ENCODE results near the gene NKAIN1.

NKAIN1 gene

GRCh38 chr1:31234123-31234708 lies 5.5 kb downstream of the NKAIN1 start:
- no peak for DNase-seq (ENCODE audit: low read depth in 4 of 4, low spot score in 1 of 4)

- DNase-seq (ENCODE audit: low read depth in 4 of 4, low spot score in 1 of 4) = no peak
These were observed 7.0 kb downstream of the NKAIN1 start for GRCh38 chr1:31232689-31233088.

- DNase-seq (ENCODE audit: low read depth in 4 of 4, low spot score in 1 of 4) = no peak
These were observed 7.9 kb downstream of the NKAIN1 start for GRCh38 chr1:31231802-31232201.

GRCh38 chr1:31230378-31230777 lies 9.3 kb downstream of the NKAIN1 start:
- no peak for DNase-seq (ENCODE audit: low read depth in 4 of 4, low spot score in 1 of 4)

- no peak for DNase-seq (ENCODE audit: low read depth in 4 of 4, low spot score in 1 of 4)
These were observed 10.7 kb downstream of the NKAIN1 start for GRCh38 chr1:31228986-31229385.

- no peak for DNase-seq (ENCODE audit: low read depth in 4 of 4, low spot score in 1 of 4)
These were observed 11.7 kb downstream of the NKAIN1 start for GRCh38 chr1:31227891-31228568.

- DNase-seq (ENCODE audit: low read depth in 4 of 4, low spot score in 1 of 4) = no peak
These were observed 15.6 kb downstream of the NKAIN1 start for GRCh38 chr1:31224068-31224467.

- no peak for DNase-seq (ENCODE audit: low read depth in 4 of 4, low spot score in 1 of 4)
These were observed 17.5 kb downstream of the NKAIN1 start for GRCh38 chr1:31222176-31222575.

- DNase-seq (ENCODE audit: low read depth in 4 of 4, low spot score in 1 of 4) = no peak
These were observed 18.6 kb downstream of the NKAIN1 start for GRCh38 chr1:31221072-31221471.

- no peak for DNase-seq (ENCODE audit: low read depth in 4 of 4, low spot score in 1 of 4)
These were observed 20.2 kb downstream of the NKAIN1 start for GRCh38 chr1:31219489-31219888.

- no peak for DNase-seq (ENCODE audit: low read depth in 4 of 4, low spot score in 1 of 4)
These were observed 21.0 kb downstream of the NKAIN1 start for GRCh38 chr1:31218705-31219104.

- no peak for DNase-seq (ENCODE audit: low read depth in 4 of 4, low spot score in 1 of 4)
These were observed 23.7 kb downstream of the NKAIN1 start for GRCh38 chr1:31216016-31216415.

- DNase-seq (ENCODE audit: low read depth in 4 of 4, low spot score in 1 of 4) = no peak
These were observed 24.6 kb downstream of the NKAIN1 start for GRCh38 chr1:31215065-31215570.

GRCh38 chr1:31214316-31215064 lies 25.2 kb downstream of the NKAIN1 start:
- DNase-seq (ENCODE audit: low read depth in 4 of 4, low spot score in 1 of 4) = no peak

- DNase-seq (ENCODE audit: low read depth in 4 of 4, low spot score in 1 of 4) = no peak
These were observed 31.2 kb downstream of the NKAIN1 start for GRCh38 chr1:31208361-31208945.

- DNase-seq (ENCODE audit: low read depth in 4 of 4, low spot score in 1 of 4) = no peak
These were observed 32.1 kb downstream of the NKAIN1 start for GRCh38 chr1:31207569-31207968.

- DNase-seq (ENCODE audit: low read depth in 4 of 4, low spot score in 1 of 4) = no peak
These were observed 32.6 kb downstream of the NKAIN1 start for GRCh38 chr1:31207046-31207445.

GRCh38 chr1:31203215-31203614 lies 36.5 kb downstream of the NKAIN1 start:
- no peak for DNase-seq (ENCODE audit: low read depth in 4 of 4, low spot score in 1 of 4)

GRCh38 chr1:31201931-31202360 lies 37.7 kb downstream of the NKAIN1 start:
- DNase-seq (ENCODE audit: low read depth in 4 of 4, low spot score in 1 of 4) = no peak

- no peak for DNase-seq (ENCODE audit: low read depth in 4 of 4, low spot score in 1 of 4)
These were observed 39.7 kb downstream of the NKAIN1 start for GRCh38 chr1:31199949-31200348.

- DNase-seq (ENCODE audit: low read depth in 4 of 4, low spot score in 1 of 4) = no peak
These were observed 40.4 kb downstream of the NKAIN1 start for GRCh38 chr1:31199236-31199790.
